ENCODE results near the gene TMEM269. TPM values are rescaled to one million over a fixed set of nuclear protein-coding genes. Genes with fewer than 3 reads are reported as not detected.
A peak's percentile ranks its signal among the peaks of the same experiment; 100 is the strongest.
"Not testable (repeated sequence)": the region's sequence is repeated elsewhere in the genome, so short reads cannot be mapped to it uniquely, and the experiment has no call there.

TMEM269 gene
- polyA plus RNA-seq, 1 donor from 2014 or later = not detected

DNA sequence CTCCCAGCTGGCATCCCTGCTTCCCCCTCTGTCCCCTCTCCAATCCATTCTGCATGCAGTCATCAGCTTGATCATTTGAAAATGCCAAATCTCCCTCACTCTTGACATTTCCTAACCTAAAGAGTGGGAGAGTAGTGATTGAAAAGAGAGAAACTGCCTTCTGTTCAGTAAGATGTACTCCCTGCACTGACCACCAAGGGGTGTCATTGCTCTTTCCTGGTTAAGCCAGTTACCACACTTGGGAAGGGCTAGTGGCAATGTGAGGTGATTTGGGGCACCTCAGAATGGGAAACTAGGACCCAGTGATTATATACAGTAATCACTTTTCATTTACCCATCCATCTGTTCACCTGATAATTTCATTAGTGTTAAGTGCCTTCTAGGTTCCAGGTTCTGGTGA lies 6.9 kb upstream of the TMEM269 start:
- no peak overlapping the region for H3K27ac Mint-ChIP-seq
- peaks cover 12% of the 10 kb centered on the region for H3K36me3 Mint-ChIP-seq
- no peaks in the 10 kb centered on the region for H3K9me3 Mint-ChIP-seq
- no peak overlapping the region for H3K4me3 Mint-ChIP-seq
- peaks cover 0 to 12% (median 9%) of the 10 kb centered on the region in 3 donors for H3K4me1 Mint-ChIP-seq
- no peaks in the 10 kb centered on the region for H3K27me3 Mint-ChIP-seq

DNA sequence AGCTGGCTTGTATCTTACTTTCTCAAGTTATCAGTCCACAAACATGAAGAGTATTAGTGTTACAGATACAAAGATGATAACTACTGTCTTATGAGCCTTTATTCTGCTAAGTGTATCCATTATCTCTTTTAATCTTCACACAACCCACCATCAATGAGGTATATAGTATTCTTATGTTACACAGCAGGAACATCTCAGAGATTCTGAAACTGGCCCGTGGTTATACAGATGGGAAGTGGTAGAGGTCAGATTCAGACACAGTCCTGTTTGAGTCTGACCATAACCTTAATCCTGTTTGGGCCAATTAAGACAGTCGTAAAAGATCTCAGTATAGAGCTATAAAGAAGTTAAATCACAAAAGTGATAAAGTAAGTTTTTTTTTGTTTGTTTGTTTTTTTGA lies 5.1 kb upstream of the TMEM269 start:
- H3K36me3 Mint-ChIP-seq = peaks cover 10% of the 10 kb centered on the region

DNA sequence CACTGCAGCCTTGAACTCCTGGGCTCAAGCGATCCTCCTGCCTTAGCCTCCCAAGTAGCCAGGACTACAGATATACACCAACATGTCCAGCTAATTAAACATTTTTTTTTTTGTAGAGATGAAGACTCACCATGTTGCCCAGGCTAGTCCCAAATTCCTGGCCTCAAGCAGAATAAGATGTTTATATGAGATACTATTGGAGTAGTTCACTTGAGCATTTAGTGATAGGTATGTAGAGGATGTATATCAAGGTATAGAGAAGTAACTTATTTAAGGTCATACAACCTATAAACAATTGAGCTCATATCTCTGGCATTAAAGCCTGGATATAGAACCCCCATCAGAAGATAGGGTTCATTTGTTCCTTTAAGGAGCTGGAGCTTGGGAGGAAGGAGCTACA lies 4.6 kb upstream of the TMEM269 start:
- H3K4me3 Mint-ChIP-seq = no peak overlapping the region

More for the DNA sequence above, 5.1 kb upstream of the TMEM269 start:
- H3K27ac Mint-ChIP-seq = no peak overlapping the region
- H3K4me1 Mint-ChIP-seq = peaks cover 4 to 6% (median 4%) of the 10 kb centered on the region in 3 donors
- no peak overlapping the region for H3K4me3 Mint-ChIP-seq
- H3K9me3 Mint-ChIP-seq = no peaks in the 10 kb centered on the region
- no peaks in the 10 kb centered on the region for H3K27me3 Mint-ChIP-seq

DNA sequence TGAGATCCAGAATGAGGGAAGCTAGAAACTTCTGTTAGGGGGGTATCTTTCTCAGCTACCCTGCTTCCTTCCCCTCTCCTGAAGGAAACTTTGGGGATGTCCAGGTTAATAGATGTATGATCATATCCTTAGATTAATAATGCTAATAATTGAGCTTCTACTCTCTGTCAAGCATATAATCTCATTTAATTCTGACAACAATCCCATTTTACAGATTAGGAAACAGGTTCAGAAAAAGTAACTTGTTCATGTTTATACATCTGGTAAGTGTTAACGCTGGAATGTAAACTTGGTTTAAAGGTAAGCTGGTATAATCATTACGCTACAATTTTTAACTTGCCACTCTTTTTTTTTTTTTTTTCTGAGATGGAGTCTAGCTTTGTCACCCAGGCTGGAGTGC lies 1.7 kb upstream of the TMEM269 start:
- Mint-ChIP-seq H3K27ac (peak overlapping the region in 1 of 3 donors; percentile 47), H3K27me3 (peaks cover 14% of the 10 kb centered on the region), H3K36me3 (peaks cover 10% of the 10 kb centered on the region), H3K4me1 (peaks cover 8 to 13% (median 9%) of the 10 kb centered on the region in 3 donors), H3K4me3 (no peak overlapping the region), H3K9me3 (no peaks in the 10 kb centered on the region)

More for the DNA sequence above, 4.6 kb upstream of the TMEM269 start:
- H3K4me1 Mint-ChIP-seq = peaks cover 4 to 6% (median 4%) of the 10 kb centered on the region in 3 donors
- H3K36me3 Mint-ChIP-seq = peaks cover 10% of the 10 kb centered on the region
- H3K9me3 Mint-ChIP-seq = no peaks in the 10 kb centered on the region
- H3K27ac Mint-ChIP-seq = peak overlapping the region in 1 of 3 donors; percentile 36
- H3K27me3 Mint-ChIP-seq = peaks cover under 1% of the 10 kb centered on the region

DNA sequence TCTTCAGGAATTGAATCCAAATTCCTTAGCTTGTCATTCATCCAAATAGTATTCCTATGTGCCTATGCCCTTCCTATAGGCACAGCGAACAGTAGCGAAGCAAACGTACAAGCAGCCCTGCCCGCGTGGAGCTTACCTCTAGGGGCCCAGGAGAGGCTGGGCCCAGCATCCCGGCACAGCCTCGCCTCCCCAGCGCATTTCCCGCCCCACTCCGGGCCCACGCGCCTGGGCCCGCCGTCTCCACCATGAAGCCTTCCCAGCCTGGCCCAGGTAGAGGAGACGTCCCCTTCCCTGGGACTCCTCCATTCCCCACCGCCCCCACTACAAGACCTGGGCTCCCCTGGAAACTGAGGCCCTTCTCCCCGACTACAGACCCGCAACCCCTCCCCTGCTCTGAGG lies 245 bp upstream of the TMEM269 start:
- H3K36me3 Mint-ChIP-seq = peaks cover 8% of the 10 kb centered on the region
- peak overlapping the region in 2 of 4 donors; percentile 2 to 70 for H3K4me3 Mint-ChIP-seq
- H3K9me3 Mint-ChIP-seq = no peaks in the 10 kb centered on the region
- peaks cover 6 to 13% (median 9%) of the 10 kb centered on the region in 3 donors for H3K4me1 Mint-ChIP-seq
- no peak overlapping the region for H3K27ac Mint-ChIP-seq
- H3K27me3 Mint-ChIP-seq = peaks cover 14% of the 10 kb centered on the region

DNA sequence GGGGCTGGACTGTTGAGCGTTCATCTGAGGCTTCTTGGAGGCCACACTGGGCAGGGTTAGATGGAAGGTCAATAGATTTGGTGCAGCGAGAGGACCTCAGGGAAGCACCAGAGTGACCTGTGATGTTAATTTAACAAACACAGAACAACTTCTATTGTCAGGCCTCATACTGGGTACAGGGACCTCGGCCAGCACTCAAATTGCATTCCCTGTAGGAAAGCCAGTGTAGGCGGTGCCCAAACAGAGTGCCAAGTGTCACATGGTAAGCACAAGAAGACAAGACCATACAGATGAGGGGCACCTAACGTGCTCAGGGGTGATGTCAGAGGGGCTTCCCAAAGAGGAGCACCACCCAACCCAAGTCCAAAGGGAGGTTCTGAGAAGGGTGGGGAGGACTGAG lies 1.3 kb downstream of the TMEM269 start:
- peaks cover 6 to 9% (median 7%) of the 10 kb centered on the region in 3 donors for H3K4me1 Mint-ChIP-seq

DNA sequence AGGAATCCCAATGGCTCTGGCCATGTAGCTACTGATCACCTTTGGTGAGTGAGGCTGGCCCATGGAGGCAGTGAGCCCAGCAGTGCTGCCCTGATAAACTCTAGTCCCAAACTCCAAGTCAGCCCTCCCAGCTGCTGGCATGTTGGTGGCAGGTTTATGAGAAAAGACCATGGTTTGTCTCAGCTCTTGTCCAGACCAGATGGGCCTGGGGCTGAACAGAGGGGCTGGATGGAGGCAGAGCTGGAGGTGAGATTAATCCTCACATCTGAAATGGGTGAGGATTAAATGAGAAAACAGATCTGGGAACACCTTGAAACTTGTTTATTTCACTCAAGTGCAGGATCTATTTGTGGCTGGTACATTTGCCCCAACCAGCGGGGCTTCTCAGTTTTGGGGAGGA lies 3.2 kb downstream of the TMEM269 start:
- Mint-ChIP-seq H3K4me3 (no peak overlapping the region), H3K4me1 (peaks cover 6 to 9% (median 6%) of the 10 kb centered on the region in 3 donors), H3K27me3 (peaks cover 15% of the 10 kb centered on the region), H3K9me3 (no peaks in the 10 kb centered on the region), H3K27ac (no peak overlapping the region), H3K36me3 (peaks cover 3% of the 10 kb centered on the region)

More for the DNA sequence above, 1.3 kb downstream of the TMEM269 start:
- no peaks in the 10 kb centered on the region for H3K9me3 Mint-ChIP-seq
- H3K27me3 Mint-ChIP-seq = peaks cover 14% of the 10 kb centered on the region
- peak overlapping the region in 2 of 4 donors; percentile 11 to 89 for H3K4me3 Mint-ChIP-seq
- peak overlapping the region in 1 of 3 donors; percentile 76 for H3K27ac Mint-ChIP-seq
- H3K36me3 Mint-ChIP-seq = no peaks in the 10 kb centered on the region

DNA sequence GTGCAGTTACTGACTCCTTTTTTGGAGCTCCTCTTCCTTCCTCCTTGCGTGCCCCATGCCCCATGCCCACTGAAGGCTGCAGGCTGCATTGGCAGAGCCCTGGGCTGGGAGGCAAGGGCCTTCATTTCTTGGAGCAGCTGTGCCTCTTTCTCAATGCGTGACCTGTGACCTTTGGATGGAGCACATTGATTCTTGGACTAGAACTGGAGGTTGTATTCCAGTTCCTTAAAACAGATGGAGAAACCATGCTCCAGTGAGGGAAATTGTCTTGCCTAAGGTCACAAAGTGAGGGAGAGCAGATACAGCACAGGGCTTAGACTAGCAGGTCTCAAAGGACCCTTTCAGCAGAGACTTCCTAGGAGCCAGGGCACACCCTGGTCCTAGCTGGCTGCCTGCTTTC lies 9.0 kb downstream of the TMEM269 start:
- peaks cover 3% of the 10 kb centered on the region for H3K27me3 Mint-ChIP-seq
- H3K4me1 Mint-ChIP-seq = no peaks in the 10 kb centered on the region
- no peaks in the 10 kb centered on the region for H3K9me3 Mint-ChIP-seq
- H3K4me3 Mint-ChIP-seq = no peak overlapping the region
- H3K27ac Mint-ChIP-seq = no peak overlapping the region
- H3K36me3 Mint-ChIP-seq = peaks cover 3% of the 10 kb centered on the region

DNA sequence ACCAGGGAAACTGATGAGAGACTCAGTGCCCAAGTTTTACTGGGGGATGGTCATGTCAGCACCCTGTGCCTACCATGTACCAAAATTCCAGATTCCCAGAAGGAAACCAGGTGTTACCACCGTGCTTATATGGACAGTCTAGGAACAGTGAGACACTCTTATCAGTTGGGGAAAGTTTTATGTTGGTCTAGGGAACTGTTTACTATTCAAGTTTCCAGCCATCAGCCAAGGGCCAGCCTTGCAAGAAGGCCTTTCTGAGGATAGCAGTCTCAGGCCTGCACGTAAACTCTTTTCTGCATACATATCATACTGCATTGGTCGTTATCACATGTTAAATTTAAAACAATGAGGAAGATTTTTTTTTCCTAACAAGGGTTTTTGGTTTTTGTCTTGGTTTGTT lies 12.6 kb downstream of the TMEM269 start:
- H3K4me3 Mint-ChIP-seq = peak overlapping the region in 1 of 4 donors; percentile 39
- H3K4me1 Mint-ChIP-seq = no peaks in the 10 kb centered on the region
- H3K27me3 Mint-ChIP-seq = peaks cover 2% of the 10 kb centered on the region
- H3K9me3 Mint-ChIP-seq = no peaks in the 10 kb centered on the region
- H3K36me3 Mint-ChIP-seq = peaks cover 3% of the 10 kb centered on the region
- H3K27ac Mint-ChIP-seq = no peak overlapping the region

DNA sequence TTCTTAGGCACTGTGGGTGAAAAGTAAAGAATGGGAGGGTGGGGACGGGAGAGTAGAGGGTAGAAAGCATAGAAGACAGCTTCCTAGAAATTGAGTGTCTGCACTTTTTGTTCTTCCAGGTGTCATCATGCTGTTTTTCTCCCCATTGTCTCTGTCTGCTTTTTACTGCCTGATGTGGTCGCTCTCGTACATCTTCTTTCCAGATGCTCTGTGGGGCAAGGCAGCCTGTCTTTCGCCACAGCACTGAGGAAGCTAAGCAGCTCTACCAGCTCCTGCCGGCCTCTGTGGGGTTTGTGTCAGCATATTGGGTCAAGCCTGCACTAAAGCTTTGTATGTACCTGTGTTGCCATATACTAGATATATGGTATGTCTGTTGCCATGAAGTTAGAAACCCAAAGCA lies 13.2 kb downstream of the TMEM269 start:
- Mint-ChIP-seq H3K4me3 (no peak overlapping the region), H3K27me3 (peaks cover 2% of the 10 kb centered on the region), H3K9me3 (no peaks in the 10 kb centered on the region), H3K27ac (no peak overlapping the region), H3K36me3 (peaks cover 3% of the 10 kb centered on the region), H3K4me1 (no peaks in the 10 kb centered on the region)

DNA sequence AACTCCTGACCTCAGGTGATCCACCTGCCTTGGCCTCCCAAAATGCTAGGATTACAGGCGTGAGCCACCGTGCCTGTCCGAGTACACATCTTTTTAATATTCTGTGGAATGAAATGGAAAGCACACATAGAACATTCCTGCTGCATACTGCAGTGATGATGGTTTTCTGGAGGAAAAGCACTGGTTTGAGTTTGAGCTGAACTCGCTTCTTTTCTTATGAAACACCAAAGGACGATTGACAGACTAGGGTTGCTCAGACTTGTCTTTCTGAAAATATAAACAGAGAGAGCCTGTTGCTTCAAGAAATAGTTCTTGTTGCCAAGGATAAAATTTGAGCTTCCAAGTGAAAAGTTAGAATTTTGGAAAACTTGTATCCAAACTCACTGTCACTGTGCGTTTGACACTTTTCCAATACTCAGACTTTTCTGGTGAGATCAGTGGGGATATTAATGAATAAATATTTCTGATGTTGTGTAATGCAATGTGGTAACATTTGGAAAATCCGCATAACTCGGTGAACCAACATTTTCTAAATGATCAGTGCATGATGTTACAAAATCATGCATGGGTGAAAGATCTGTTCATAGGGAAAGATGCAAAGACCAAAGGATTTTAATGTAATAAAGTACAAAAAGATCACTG lies 17.2 kb downstream of the TMEM269 start:
- Mint-ChIP-seq H3K4me3 (no peak overlapping the region), H3K27me3 (no peaks in the 10 kb centered on the region), H3K27ac (no peak overlapping the region), H3K4me1 (no peaks in the 10 kb centered on the region), H3K9me3 (peaks cover 0 to 2% (median 0%) of the 10 kb centered on the region in 3 donors), H3K36me3 (peaks cover 3% of the 10 kb centered on the region)

DNA sequence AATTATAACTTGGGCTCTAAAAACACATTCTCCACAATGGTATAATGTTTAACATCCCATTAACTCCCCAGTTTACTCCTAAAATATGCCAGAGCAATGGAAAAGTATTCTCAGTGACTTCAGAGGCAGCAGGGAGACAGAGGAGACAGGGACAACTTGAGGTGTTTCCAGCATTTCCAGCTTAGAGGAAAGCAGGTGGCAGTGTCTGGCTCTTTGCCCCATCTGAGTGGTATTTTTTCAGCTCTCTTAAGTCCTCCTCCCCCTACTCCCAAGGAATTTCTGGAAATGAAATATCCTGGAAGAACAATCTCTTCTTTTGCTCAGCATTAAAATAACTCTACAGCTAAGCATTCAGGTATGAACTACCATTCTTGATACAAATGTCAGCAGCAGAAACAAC lies 21.4 kb downstream of the TMEM269 start:
- Mint-ChIP-seq H3K36me3 (peaks cover 5% of the 10 kb centered on the region), H3K9me3 (peaks cover 0 to 2% (median 0%) of the 10 kb centered on the region in 3 donors), H3K4me3 (no peak overlapping the region), H3K4me1 (peaks cover 0 to 2% (median 0%) of the 10 kb centered on the region in 3 donors), H3K27me3 (no peaks in the 10 kb centered on the region), H3K27ac (no peak overlapping the region)

DNA sequence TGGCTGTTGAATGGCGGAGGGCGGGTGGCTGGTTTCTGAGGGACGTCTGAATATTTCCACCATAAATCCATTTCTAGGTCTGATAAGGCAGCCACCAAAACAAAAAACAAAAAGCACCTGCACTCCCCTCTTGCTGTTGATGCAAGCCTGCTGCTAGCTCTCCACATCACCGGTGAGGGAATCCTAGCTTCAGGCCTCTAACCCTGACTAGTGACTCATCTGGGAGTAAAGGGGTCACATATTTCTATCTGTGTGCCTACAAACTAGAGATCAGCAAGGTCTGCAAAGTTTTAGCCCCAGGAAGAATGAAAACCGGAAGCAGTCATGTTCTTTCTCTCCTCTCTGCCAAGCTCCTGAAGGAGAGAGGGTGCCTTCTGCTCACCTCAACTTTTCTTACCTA lies 21.8 kb downstream of the TMEM269 start:
- H3K4me1 Mint-ChIP-seq = peaks cover 0 to 3% (median 2%) of the 10 kb centered on the region in 3 donors
- H3K27ac Mint-ChIP-seq = no peak overlapping the region
- H3K9me3 Mint-ChIP-seq = peaks cover 0 to 2% (median 0%) of the 10 kb centered on the region in 3 donors

DNA sequence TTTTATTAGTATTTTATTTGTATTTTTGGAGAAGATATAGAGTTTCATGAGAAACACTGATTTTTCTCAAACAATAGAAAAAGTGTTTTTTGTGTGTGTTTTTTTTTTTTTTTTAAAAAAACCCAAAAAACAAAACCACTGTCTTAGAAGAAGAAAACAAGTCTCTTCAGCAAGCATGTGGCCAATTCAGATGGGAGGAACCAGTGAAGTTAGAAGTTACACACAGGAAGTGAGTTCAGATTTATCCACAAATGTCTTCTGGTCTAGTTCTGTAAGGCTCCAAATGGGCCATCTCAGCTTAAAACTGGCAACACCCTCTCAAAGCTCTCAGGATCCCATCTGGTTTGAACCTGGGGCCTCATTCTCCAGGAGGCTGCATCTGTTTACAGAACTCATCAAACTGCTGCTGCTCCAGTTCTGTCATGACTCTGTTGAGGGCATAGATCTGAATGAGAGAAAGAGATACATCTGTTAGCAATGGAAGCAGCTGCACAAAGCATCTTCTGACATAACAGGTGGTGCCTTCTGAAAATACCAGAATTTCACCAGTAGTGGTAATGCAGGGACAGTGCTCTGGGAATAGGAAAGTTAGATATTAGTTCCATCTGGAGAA lies 22.4 kb downstream of the TMEM269 start:
- Mint-ChIP-seq H3K36me3 (peaks cover 5% of the 10 kb centered on the region), H3K4me3 (no peak overlapping the region), H3K27ac (no peak overlapping the region), H3K4me1 (peaks cover 0 to 4% (median 2%) of the 10 kb centered on the region in 3 donors), H3K27me3 (no peaks in the 10 kb centered on the region), H3K9me3 (peaks cover 0 to 2% (median 0%) of the 10 kb centered on the region in 3 donors)

More for the DNA sequence above, 21.8 kb downstream of the TMEM269 start:
- Mint-ChIP-seq H3K27me3 (no peaks in the 10 kb centered on the region), H3K4me3 (no peak overlapping the region), H3K36me3 (peaks cover 5% of the 10 kb centered on the region)

DNA sequence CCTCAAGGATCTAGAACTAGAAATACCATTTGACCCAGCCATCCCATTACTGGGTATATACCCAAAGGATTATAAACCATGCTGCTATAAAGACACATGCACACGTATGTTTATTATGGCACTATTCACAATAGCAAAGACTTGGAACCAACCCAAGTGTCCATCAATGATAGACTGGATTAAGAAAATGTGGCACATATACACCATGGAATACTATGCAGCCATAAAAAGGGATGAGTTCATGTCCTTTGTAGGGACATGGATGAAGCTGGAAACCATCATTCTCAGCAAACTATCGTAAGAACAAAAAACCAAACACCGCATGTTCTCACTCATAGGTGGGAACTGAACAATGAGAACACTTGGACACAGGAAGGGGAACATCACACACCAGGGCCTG lies 30.0 kb downstream of the TMEM269 start:
- not testable (repeated sequence) for H3K27ac Mint-ChIP-seq, H3K9me3 Mint-ChIP-seq, H3K27me3 Mint-ChIP-seq
- H3K4me1 Mint-ChIP-seq = peaks cover 15 to 22% (median 19%) of the 10 kb centered on the region in 3 donors
- H3K4me3 Mint-ChIP-seq = peak overlapping the region in 1 of 4 donors; percentile 40
- H3K36me3 Mint-ChIP-seq = peaks cover 14% of the 10 kb centered on the region
